GM12865 (cell line): ENCODE results near the gene CRYBG2.
A peak's percentile ranks its signal among the peaks of the same experiment; 100 is the strongest.

Experiments
- DNase-seq: peaks from one replicate; pipeline ENCODE4 v3.0.0; 2010; ENCODE audit warnings: low read depth
- H3K4me3 ChIP-seq: 2 replicates; pipeline ENCODE4 v1.5.1; 2011; ENCODE audit warnings: mild to moderate bottlenecking, low read depth, low read length, control low read depth
- CTCF ChIP-seq: IDR thresholded peaks from 2 replicates; pipeline ENCODE4 v1.5.1; 2011; ENCODE audit warnings: low read length, control low read depth, low read depth, inconsistent platforms; ENCODE audit not compliant: insufficient read depth; ENCODE audit errors: missing control alignments

CRYBG2 gene

GRCh38 chr1:26286064-26286416 is 67.9 kb downstream of the CRYBG2 start:
- no peak for TF ChIP-seq CTCF
- no peak overlapping the region for H3K4me3 ChIP-seq
- DNase-seq = no peak

GRCh38 chr1:26285366-26286063 is 68.4 kb downstream of the CRYBG2 start:
- H3K4me3 ChIP-seq = no peak overlapping the region
- TF ChIP-seq CTCF = peak; percentile 58
- peak; percentile 78 for DNase-seq

- peak; percentile 80 for DNase-seq
- no peak overlapping the region for H3K4me3 ChIP-seq
- peak; percentile 96 for TF ChIP-seq CTCF
Observed at GRCh38 chr1:26284597-26285347, 69.2 kb downstream of the CRYBG2 start.

GRCh38 chr1:26283871-26284596 is 69.9 kb downstream of the CRYBG2 start:
- TF ChIP-seq CTCF = no peak
- no peak for DNase-seq
- H3K4me3 ChIP-seq = no peak overlapping the region

GRCh38 chr1:26283279-26283853 is 70.6 kb downstream of the CRYBG2 start:
- DNase-seq = no peak
- H3K4me3 ChIP-seq = no peak overlapping the region
- TF ChIP-seq CTCF = no peak

- TF ChIP-seq CTCF = no peak
- no peak overlapping the region for H3K4me3 ChIP-seq
- DNase-seq = no peak
Observed at GRCh38 chr1:26282401-26282918, 71.5 kb downstream of the CRYBG2 start.
